GM23248 (cell line): Measurements from ENCODE around the gene KDM3B.

Source experiments
- EZH2 ChIP-seq: fragments of 200-600 bp; sonication (generic); IDR thresholded peaks from 2 replicates; pipeline ENCODE4 v1.6.1; 2018; ENCODE audit warnings: antibody characterized with exemption, mild to moderate bottlenecking; ENCODE audit not compliant: insufficient read depth, poor library complexity, severe bottlenecking
- EZH2phosphoT487 ChIP-seq: fragments of 200-600 bp; sonication (generic); IDR thresholded peaks from 2 replicates; pipeline ENCODE4 v1.6.1; 2018; ENCODE audit warnings: antibody characterized with exemption, moderate library complexity, mild to moderate bottlenecking, low read depth; ENCODE audit not compliant: insufficient read depth

DNA sequence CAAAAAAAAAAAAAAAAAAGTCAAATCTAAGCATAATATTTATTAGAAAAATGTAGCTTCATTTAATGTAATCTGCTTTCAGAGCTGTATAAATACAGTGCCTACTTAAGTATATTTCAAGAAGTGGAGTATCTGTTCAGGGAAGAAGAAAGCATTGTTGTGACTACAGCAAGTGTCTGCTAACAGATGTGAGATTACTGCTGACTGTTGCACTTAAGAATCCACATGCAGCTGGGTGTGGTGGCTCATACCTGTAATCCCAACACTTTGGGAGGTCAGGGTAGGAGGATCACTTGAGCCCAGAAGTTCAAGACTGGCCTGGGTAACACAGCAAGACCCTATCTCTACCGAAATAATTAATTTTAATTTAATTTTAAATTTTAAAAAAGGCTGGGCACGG is 19.0 kb downstream of the KDM3B start:
- no peak for TF ChIP-seq EZH2
- no peak for TF ChIP-seq EZH2phosphoT487
